OCI-LY3 (cell line): ENCODE measurements around the gene CYTH4.

Experiments used
- H2AFZ ChIP-seq: fragments of 200-600, 300-600 bp; shearing (Covaris generic); 2 replicates; pipeline ENCODE4 v1.6.0; 2014; ENCODE audit warnings: antibody characterized with exemption, low read depth, low read length
- H3K27ac ChIP-seq: fragments of 200-600, 300-600 bp; sonication (generic); 2 replicates; pipeline ENCODE4 v1.5.1; 2014; ENCODE audit warnings: mild to moderate bottlenecking, low read length, moderate library complexity, mixed read lengths
- H3K27me3 ChIP-seq: fragments of 200-600, 300-600 bp; sonication (generic); 2 replicates; pipeline ENCODE4 v1.6.1; 2014; ENCODE audit warnings: low read depth, low read length, mixed read lengths
- H3K36me3 ChIP-seq: fragments of 200-600, 300-600 bp; sonication (generic); replicated peaks from 2 replicates; pipeline ENCODE3; 2014; ENCODE audit warnings: low read depth, low read length, mixed read lengths
- H3K4me1 ChIP-seq: fragments of 300-600, 200-600 bp; sonication (generic); 2 replicates; pipeline ENCODE4 v1.6.1; 2014; ENCODE audit warnings: low read length, mixed read lengths
- H3K4me2 ChIP-seq: fragments of 200-600, 300-600 bp; sonication (generic); 2 replicates; pipeline ENCODE4 v1.6.1; 2014; ENCODE audit warnings: low read length, mixed read lengths
- H3K4me3 ChIP-seq: fragments of 300-600, 200-600 bp; sonication (generic); 2 replicates; pipeline ENCODE4 v1.5.1; 2014; ENCODE audit warnings: antibody characterized with exemption, mild to moderate bottlenecking, low read length, moderate library complexity
- H3K79me2 ChIP-seq: fragments of 300-600, 200-600 bp; shearing (Covaris generic); 2 replicates; pipeline ENCODE4 v1.6.1; 2014; ENCODE audit warnings: mild to moderate bottlenecking, low read length, mixed read lengths
- H3K9ac ChIP-seq: fragments of 300-600, 200-600 bp; shearing (Covaris generic); 2 replicates; pipeline ENCODE4 v1.6.0; 2014; ENCODE audit warnings: mild to moderate bottlenecking, low read length, moderate library complexity
- H3K9me3 ChIP-seq: fragments of 200-600, 300-600 bp; shearing (Covaris generic); 2 replicates; pipeline ENCODE4 v1.6.1; 2014; ENCODE audit warnings: low read length, mixed read lengths; ENCODE audit not compliant: insufficient read depth
- H4K20me1 ChIP-seq: fragments of 200-600, 300-600 bp; sonication (generic); 2 replicates; pipeline ENCODE4 v1.6.1; 2016; ENCODE audit warnings: low read length, mixed read lengths; ENCODE audit not compliant: insufficient read depth
- CTCF ChIP-seq: fragments of 200-600, 300-600 bp; sonication (generic); IDR thresholded peaks from 2 replicates; pipeline ENCODE4 v1.5.1; 2014; ENCODE audit warnings: antibody characterized with exemption, low read length, low read depth
- EZH2phosphoT487 ChIP-seq: fragments of 200-600 bp; shearing (Covaris generic); IDR thresholded peaks from 2 replicates; pipeline ENCODE4 v1.6.1; 2018; ENCODE audit warnings: antibody characterized with exemption, mixed run types, low read depth

Gene CYTH4

GRCh38 chr22:37240240-37240940 is 41.9 kb upstream of the CYTH4 start:
- Histone ChIP-seq H3K4me2 (peak overlapping the region; percentile 93; the same call in 1 of the 2 replicates), H3K9ac (peak overlapping the region; percentile 88; the same call in 1 of the 2 replicates), H3K4me3 (no peak overlapping the region), H3K9me3 (no peaks in the 10 kb centered on the region), H3K27me3 (no peaks in the 10 kb centered on the region), H4K20me1 (peaks cover 60% of the 10 kb centered on the region), H3K4me1 (peaks cover 84% of the 10 kb centered on the region), H2AFZ (no peak overlapping the region), H3K27ac (peak overlapping the region; percentile 96), H3K36me3 (peaks cover 71% of the 10 kb centered on the region), H3K79me2 (peaks cover 89% of the 10 kb centered on the region)
- TF ChIP-seq EZH2phosphoT487 = no peak
- no peak for TF ChIP-seq CTCF

GRCh38 chr22:37240941-37241320 is 41.4 kb upstream of the CYTH4 start:
- TF ChIP-seq EZH2phosphoT487 = no peak
- TF ChIP-seq CTCF = no peak
- Histone ChIP-seq H3K9ac (peak overlapping the region; percentile 88), H3K36me3 (peaks cover 66% of the 10 kb centered on the region), H3K4me1 (peaks cover 84% of the 10 kb centered on the region), H2AFZ (no peak overlapping the region), H3K4me2 (peak overlapping the region; percentile 93), H3K4me3 (peak overlapping the region; percentile 73), H3K9me3 (no peaks in the 10 kb centered on the region), H4K20me1 (peaks cover 55% of the 10 kb centered on the region), H3K27me3 (no peaks in the 10 kb centered on the region), H3K27ac (peak overlapping the region; percentile 96), H3K79me2 (peaks cover 84% of the 10 kb centered on the region)

- Histone ChIP-seq H3K27me3 (no peaks in the 10 kb centered on the region), H3K4me2 (peak overlapping the region; percentile 93), H4K20me1 (peaks cover 49% of the 10 kb centered on the region), H3K79me2 (peaks cover 78% of the 10 kb centered on the region), H3K9me3 (no peaks in the 10 kb centered on the region), H3K4me3 (peak overlapping the region; percentile 73), H3K36me3 (peaks cover 59% of the 10 kb centered on the region), H2AFZ (no peak overlapping the region), H3K4me1 (peaks cover 82% of the 10 kb centered on the region), H3K27ac (peak overlapping the region; percentile 96), H3K9ac (peak overlapping the region; percentile 88)
- TF ChIP-seq CTCF (no peak), EZH2phosphoT487 (no peak)
Measured at GRCh38 chr22:37241351-37242142, 40.8 kb upstream of the CYTH4 start.

- H3K36me3 ChIP-seq = peaks cover 53% of the 10 kb centered on the region
- H4K20me1 ChIP-seq = peaks cover 42% of the 10 kb centered on the region
- TF ChIP-seq CTCF = no peak
- TF ChIP-seq EZH2phosphoT487 = no peak
- H3K9me3 ChIP-seq = no peaks in the 10 kb centered on the region
- H3K27ac ChIP-seq = peak overlapping the region; percentile 96
- peak overlapping the region; percentile 93 for H3K4me2 ChIP-seq
- H3K9ac ChIP-seq = peak overlapping the region; percentile 99
- H2AFZ ChIP-seq = no peak overlapping the region
- H3K4me3 ChIP-seq = peak overlapping the region; percentile 94
- H3K79me2 ChIP-seq = peaks cover 69% of the 10 kb centered on the region
- no peaks in the 10 kb centered on the region for H3K27me3 ChIP-seq
- H3K4me1 ChIP-seq = peaks cover 80% of the 10 kb centered on the region
Measured at GRCh38 chr22:37242395-37242918, 39.9 kb upstream of the CYTH4 start.
